Measurements from ENCODE around the gene DNAI7.

DNAI7 gene

GRCh38 chr12:25058658-25059058 lies 136.3 kb downstream of the DNAI7 start:
- no peak for DNase-seq (ENCODE audit: extremely low spot score, insufficient read length, low read depth)
- peak; percentile 90 for FAIRE-seq

Data from GM18507 (cell line).